ENCODE measurements around the gene NUMBL. TPM values are rescaled to one million over a fixed set of nuclear protein-coding genes. Genes with fewer than 3 reads are reported as not detected.

Gene NUMBL
- total and polyA plus RNA-seq, 9 of the 15 experiments (the other 6 are each of a cell fraction or from before 2014, with no cell fraction given): 0.39 to 38.6 (median 6.6) TPM

DNA sequence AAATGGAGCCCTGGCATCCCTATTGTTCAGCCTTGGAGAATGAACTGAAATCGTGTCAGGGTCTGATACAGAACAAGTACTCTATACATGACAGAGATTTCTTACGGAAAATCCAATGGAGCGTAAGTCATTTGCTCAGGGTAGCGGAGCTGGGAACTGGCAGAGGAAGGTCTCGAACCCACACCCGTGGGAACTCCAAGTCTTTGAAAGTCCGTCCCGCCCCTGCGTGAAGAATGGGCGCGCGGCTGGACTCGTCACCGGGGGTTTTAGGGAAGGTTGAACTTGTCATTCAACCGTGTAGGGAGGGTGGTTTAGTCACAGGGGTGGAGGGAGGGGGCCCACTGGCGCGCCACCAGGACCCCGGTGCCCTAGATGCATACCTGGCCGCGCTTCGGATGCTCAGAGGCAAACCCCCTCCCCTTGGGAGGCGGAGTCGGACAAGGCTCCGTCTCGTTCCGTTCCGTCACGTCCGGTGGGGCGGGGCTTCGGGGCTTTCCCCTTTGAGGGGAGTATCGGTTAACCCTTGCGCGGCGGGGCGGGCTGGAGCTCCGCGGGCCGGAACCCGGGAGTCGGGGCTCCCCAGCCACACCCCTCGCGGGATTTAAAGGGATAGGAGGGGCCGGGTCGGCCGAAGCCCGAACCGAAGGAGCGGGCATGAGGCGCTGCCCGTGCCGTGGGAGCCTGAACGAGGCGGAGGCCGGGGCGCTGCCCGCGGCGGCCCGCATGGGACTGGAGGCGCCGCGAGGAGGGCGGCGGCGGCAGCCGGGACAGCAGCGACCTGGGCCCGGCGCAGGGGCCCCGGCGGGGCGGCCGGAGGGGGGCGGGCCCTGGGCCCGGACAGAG is 26.3 kb upstream of the NUMBL start, which contains the start of the genes COQ8B and ITPKC (continued):
- no peak for TF ChIP-seq FOSL1 (tag; conservative IDR thresholded peaks at IDR 0.05)
- TF ChIP-seq SRSF9 (IDR thresholded peaks at IDR 0.05; ENCODE audit: borderline replicate concordance, low read depth, low read length): no peak
- TF ChIP-seq ZNF274 (IDR thresholded peaks at IDR 0.05; ENCODE audit: borderline replicate concordance, low read depth, low read length): no peak
- TF ChIP-seq, protein P1, sequence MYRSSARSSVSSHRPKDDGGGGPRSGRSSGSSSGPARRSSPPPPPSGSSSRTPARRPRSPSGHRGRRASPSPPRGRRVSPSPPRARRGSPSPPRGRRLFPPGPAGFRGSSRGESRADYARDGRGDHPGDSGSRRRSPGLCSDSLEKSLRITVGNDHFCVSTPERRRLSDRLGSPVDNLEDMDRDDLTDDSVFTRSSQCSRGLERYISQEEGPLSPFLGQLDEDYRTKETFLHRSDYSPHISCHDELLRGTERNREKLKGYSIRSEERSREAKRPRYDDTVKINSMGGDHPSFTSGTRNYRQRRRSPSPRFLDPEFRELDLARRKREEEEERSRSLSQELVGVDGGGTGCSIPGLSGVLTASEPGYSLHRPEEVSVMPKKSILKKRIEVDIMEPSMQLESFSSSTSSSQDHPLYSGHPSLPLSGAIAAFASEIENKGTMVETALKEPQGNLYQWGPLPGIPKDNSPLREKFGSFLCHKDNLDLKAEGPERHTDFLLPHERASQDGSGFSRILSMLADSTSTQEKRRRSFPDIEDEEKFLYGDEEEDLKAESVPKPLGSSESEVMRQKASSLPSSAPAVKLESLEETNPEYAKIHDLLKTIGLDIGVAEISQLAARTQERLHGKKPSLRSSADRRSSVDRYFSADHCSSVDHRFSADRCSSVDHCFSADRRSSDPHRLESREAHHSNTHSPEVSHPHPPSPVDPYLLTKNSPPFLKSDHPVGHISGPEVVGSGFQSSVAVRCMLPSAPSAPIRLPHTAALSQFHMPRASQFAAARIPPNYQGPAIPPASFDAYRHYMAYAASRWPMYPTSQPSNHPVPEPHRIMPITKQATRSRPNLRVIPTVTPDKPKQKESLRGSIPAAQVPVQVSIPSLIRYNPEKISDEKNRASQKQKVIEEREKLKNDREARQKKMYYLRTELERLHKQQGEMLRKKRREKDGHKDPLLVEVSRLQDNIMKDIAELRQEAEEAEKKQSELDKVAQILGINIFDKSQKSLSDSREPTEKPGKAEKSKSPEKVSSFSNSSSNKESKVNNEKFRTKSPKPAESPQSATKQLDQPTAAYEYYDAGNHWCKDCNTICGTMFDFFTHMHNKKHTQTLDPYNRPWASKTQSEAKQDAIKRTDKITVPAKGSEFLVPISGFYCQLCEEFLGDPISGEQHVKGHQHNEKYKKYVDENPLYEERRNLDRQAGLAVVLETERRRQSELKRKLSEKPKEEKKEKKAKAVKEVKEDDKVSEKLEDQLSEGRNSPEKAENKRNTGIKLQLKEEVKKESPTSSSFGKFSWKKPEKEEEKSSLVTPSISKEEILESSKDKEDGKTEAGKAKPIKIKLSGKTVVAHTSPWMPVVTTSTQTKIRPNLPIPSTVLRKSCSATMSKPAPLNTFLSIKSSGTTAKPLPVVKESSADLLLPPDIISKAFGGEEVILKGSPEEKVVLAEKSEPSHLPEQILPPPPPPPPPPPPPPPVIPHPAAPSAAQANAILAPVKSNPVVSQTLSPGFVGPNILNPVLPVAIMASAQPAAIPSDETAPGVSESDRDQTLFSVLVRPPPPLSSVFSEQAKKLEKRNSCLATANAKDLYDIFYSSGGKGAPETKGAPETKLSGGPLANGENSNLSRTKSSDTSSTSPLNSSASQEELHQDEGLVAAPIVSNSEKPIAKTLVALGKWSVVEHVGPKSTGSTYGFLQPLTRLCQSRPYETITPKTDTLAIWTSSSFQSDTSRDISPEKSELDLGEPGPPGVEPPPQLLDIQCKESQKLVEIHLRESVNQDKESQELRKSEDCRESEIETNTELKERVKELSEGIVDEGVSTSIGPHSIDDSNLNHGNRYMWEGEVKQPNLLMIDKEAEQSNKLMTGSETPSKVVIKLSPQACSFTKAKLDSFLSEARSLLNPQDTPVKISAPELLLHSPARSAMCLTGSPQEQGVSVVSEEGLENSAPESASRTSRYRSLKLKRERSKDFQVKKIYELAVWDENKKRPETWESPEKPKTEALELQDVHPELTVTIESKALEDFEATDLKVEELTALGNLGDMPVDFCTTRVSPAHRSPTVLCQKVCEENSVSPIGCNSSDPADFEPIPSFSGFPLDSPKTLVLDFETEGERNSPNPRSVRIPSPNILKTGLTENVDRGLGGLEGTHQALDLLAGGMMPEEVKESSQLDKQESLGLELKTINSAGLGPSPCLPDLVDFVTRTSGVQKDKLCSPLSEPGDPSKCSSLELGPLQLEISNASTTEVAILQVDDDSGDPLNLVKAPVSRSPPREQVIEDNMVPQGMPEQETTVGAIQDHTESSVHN (IDR thresholded peaks at IDR 0.05; ENCODE audit: borderline replicate concordance in 1 of 2, low read depth in 1 of 2): no peak
- no peak for TF ChIP-seq ZNF77 (CRISPR knock-in tag; IDR thresholded peaks at IDR 0.05)
- 0 out of 2 replicates have a peak, but pooled peaks have one; percentile 19 for TF ChIP-seq ZNF830 (CRISPR knock-in tag; IDR thresholded peaks at IDR 0.05)
- no peak for TF ChIP-seq ZNF184 (CRISPR knock-in tag; IDR thresholded peaks at IDR 0.05)
- TF ChIP-seq PHB2 (IDR thresholded peaks at IDR 0.05; ENCODE audit: low read depth): no peak
- TF ChIP-seq FOXM1 (IDR thresholded peaks at IDR 0.05; ENCODE audit: low read depth): peak; percentile 45
- TF ChIP-seq FOXM1 (CRISPR knock-in tag; IDR thresholded peaks at IDR 0.05; ENCODE audit: low read depth): no peak
- TF ChIP-seq BRF1 (IDR thresholded peaks at IDR 0.05; ENCODE audit: borderline replicate concordance, extremely low read depth, insufficient read length): no peak
- peak; percentile 72 for TF ChIP-seq EP400 (IDR thresholded peaks at IDR 0.05)
- no peak for TF ChIP-seq ZNF766 (CRISPR knock-in tag; conservative IDR thresholded peaks at IDR 0.05)
- no peak for TF ChIP-seq JUN (IDR thresholded peaks at IDR 0.05; ENCODE audit: borderline replicate concordance, low read depth, low read length)
- TF ChIP-seq JUN (CRISPR knock-in tag; IDR thresholded peaks at IDR 0.05; ENCODE audit: borderline replicate concordance): no peak
- TF ChIP-seq ELF2 (CRISPR knock-in tag; IDR thresholded peaks at IDR 0.05): peak; percentile 37; the same call in 1 of the 2 replicates
- 0 out of 2 replicates have a peak, but pooled peaks have one; percentile 30 for TF ChIP-seq NCOA1 (IDR thresholded peaks at IDR 0.05; ENCODE audit: low read depth)
- no peak for TF ChIP-seq ZNF174 (CRISPR knock-in tag; IDR thresholded peaks at IDR 0.05)
- TF ChIP-seq TSC22D4 (tag; IDR thresholded peaks at IDR 0.05): no peak
- TF ChIP-seq, protein P2, sequence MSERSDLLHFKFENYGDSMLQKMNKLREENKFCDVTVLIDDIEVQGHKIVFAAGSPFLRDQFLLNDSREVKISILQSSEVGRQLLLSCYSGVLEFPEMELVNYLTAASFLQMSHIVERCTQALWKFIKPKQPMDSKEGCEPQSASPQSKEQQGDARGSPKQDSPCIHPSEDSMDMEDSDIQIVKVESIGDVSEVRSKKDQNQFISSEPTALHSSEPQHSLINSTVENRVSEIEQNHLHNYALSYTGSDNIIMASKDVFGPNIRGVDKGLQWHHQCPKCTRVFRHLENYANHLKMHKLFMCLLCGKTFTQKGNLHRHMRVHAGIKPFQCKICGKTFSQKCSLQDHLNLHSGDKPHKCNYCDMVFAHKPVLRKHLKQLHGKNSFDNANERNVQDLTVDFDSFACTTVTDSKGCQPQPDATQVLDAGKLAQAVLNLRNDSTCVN (CRISPR knock-in tag; IDR thresholded peaks at IDR 0.05): no peak

Measured in K562 (cell line).